GM19238 (cell line): Measurements from ENCODE around the gene HUS1B.
A peak's percentile ranks its signal among the peaks of the same experiment; 100 is the strongest.
"Not testable (repeated sequence)": the region's sequence is repeated elsewhere in the genome, so short reads cannot be mapped to it uniquely, and the experiment has no call there.

Source experiments
- DNase-seq: peaks from one replicate; pipeline ENCODE4 v3.0.0; 2011; ENCODE audit warnings: low spot score; ENCODE audit not compliant: insufficient read length

HUS1B gene

GRCh38 chr6:679282-679681 lies 22.4 kb upstream of the HUS1B start:
- no peak for DNase-seq

GRCh38 chr6:678520-678919 lies 21.6 kb upstream of the HUS1B start:
- no peak for DNase-seq

GRCh38 chr6:677919-678318 lies 21.0 kb upstream of the HUS1B start:
- DNase-seq = no peak

- DNase-seq = no peak
Measured at GRCh38 chr6:674956-675355, 18.1 kb upstream of the HUS1B start.

- DNase-seq = no peak
Measured at GRCh38 chr6:674406-674805, 17.5 kb upstream of the HUS1B start.

GRCh38 chr6:667253-667927 lies 10.5 kb upstream of the HUS1B start:
- DNase-seq = no peak

GRCh38 chr6:665403-666267 lies 8.7 kb upstream of the HUS1B start:
- no peak for DNase-seq

- not testable (repeated sequence) for DNase-seq
Measured at GRCh38 chr6:663788-664187, 6.9 kb upstream of the HUS1B start.

- DNase-seq = no peak
Measured at GRCh38 chr6:659716-660581, 3.0 kb upstream of the HUS1B start.

GRCh38 chr6:658244-658643 lies 1.3 kb upstream of the HUS1B start:
- DNase-seq = no peak

- no peak for DNase-seq
Measured at GRCh38 chr6:657743-658142, 843 bp upstream of the HUS1B start.

- DNase-seq = no peak
Measured at GRCh38 chr6:654136-654535, 2.8 kb downstream of the HUS1B start.

GRCh38 chr6:652865-653264 lies 4.0 kb downstream of the HUS1B start:
- no peak for DNase-seq

GRCh38 chr6:650098-650497 lies 6.8 kb downstream of the HUS1B start:
- no peak for DNase-seq

- no peak for DNase-seq
Measured at GRCh38 chr6:642805-643204, 14.1 kb downstream of the HUS1B start.

GRCh38 chr6:641225-641985 lies 15.5 kb downstream of the HUS1B start:
- DNase-seq = no peak

- no peak for DNase-seq
Measured at GRCh38 chr6:636488-636887, 20.4 kb downstream of the HUS1B start.

GRCh38 chr6:635233-635632 lies 21.7 kb downstream of the HUS1B start:
- no peak for DNase-seq

GRCh38 chr6:633611-634010 lies 23.3 kb downstream of the HUS1B start:
- DNase-seq = no peak

GRCh38 chr6:628766-629165 lies 28.1 kb downstream of the HUS1B start:
- DNase-seq = peak; percentile 16

- no peak for DNase-seq
Measured at GRCh38 chr6:626236-626635, 30.7 kb downstream of the HUS1B start.
